NCI-H146 treated with DMSO at 0.1 percent for 48 hours (cell line): ENCODE measurements around the gene C20orf141.
"Not testable (repeated sequence)": the region's sequence is repeated elsewhere in the genome, so short reads cannot be mapped to it uniquely, and the experiment has no call there.

ENCODE experiments used
- DNase-seq: peaks from one replicate; lab custom pipeline; 2025; ENCODE audit not compliant: unreplicated experiment; lab: John Stamatoyannopoulos, UW

The C20orf141 gene

DNA sequence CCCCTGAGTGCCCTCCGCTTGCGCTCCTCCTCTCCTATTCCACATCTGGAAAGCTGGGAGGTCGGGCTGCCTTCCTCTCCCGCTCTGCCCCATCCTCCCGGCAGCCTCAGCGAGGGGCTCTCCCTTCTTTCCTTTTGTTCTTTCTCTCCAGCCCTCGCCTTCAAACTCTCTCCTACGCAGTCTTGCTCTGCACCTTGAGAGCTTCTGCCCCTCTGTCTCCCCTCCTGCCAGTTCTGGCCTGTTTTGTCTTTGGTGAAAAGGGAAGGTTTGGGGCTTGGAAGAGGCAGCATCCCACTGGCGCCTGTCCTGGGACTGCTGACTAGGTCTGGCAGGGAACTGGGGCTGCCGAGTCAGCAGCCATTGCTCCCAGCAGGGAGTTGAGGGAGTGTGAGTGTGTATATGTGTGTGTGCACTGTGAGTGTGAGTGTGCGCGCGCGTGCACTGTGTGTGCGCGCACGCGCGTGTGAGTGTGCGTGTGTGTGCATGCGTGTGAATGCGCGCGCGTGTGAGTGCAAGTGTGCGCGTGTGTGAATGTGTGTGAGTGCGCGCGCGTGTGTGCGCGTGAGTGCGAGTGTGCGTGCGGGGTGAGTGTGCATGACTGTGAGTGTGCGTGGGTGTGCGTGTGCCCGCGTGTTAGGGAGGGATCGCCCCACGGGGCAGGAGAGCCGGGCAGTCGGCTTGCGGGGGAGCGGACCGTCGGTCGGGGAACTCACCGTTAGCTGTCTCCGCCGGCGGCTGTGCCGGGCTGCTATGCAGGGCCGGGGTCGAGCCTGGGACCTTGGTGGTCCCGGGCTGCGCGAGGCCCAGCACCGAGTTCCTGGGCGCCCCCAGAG lies 14.9 kb upstream of the C20orf141 start:
- DNase-seq = no peak

DNA sequence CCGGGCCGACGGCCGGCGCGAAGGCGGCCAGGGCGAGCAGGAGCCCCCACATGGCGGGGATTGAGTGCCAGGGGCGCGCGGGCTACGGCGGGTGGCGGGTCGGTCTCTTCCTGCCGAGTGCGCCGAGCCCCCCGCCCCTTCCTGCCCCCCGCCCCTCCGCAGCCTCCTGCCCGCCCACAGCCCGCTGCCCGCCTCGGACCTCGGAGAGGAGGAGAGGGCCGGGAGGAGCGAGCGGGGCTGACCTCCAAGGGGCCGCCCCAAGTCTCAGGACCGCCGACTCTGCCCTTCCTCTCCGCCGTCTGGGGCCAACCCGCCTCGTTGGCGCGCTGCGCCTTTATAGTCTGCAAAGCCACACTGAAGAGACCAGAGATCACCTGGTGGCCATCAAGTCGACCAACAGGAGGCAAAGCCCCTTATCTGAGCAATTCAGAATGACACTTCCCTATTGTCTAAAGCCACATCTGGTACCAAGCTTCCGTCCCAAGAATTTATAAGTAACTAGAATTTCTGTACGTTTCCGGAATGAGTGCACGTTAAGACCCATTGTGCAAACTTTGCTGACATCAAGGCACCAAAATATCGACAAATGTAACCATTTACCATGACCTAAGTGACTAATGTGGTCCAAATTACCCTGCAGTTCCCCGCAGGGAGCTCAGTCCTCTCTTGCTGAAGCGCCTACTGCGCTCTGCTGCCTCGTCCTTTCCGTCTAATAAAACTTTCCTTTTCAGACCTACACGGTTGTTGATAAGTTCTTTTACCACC lies 14.1 kb upstream of the C20orf141 start, which contains the start of gene CPXM1:
TSS of gene CPXM1 (minus strand) at position 107 of the 765 bp plus-strand sequence. CDS start at position 52, 55 bp downstream.
- DNase-seq = peak; percentile 72

DNA sequence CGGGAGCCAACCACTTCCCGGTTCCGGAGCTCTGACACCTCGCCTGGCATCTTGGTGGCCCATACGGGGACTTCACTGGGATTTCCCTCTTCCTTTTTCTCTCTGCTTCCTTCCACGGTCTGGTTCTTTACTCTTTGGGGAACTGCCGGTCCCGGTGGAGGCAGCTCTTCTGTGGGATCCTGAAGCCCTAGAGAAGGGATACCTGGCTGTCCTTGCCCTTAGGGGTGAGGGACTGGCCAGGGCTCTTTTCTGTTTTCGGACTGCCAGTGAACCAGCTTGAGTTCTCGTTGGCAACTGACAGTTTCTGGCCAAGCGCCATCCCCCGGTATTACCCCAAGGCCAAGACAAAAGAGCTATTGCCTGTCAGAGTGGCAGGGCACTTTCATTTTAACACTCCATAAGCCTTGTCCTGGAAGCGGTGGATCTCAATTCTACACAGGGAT lies 13.5 kb upstream of the C20orf141 start:
- no peak for DNase-seq

DNA sequence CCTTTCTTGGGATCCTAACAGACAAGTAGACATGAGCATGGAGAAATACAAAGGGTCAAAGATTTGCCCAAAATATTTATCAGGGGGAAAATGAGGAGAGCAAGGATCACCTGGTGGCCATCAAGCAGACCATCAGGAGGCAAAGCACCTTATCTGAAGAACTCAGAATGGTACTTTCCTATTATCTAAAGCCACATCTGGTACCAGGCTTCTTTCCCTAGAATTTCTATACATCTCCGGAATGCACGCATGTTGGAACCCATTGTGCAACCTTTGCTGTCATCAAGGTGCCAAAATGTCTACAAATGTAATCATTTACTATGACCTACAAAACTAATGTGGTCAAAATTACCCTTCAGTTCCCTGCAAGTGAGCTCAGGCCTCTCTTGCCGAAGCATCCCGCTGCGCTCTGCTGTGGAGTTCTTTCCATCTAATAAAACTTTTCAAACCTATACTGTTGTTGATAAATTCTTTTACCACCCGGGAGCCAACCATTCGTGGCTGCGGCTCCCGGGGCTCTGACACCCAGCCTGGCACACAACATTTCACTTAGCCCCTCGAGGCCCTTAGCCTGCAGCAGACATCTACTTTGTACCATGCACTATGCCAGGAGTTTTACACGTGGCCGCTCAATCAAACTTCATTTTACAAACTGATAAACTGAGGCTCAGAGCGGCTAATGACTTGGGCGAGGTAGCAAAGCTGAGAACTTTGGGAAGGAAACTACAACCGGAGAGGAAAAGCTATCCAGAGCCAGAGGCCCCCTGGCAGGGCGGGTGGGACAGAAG lies 10.6 kb upstream of the C20orf141 start:
- DNase-seq = no peak

DNA sequence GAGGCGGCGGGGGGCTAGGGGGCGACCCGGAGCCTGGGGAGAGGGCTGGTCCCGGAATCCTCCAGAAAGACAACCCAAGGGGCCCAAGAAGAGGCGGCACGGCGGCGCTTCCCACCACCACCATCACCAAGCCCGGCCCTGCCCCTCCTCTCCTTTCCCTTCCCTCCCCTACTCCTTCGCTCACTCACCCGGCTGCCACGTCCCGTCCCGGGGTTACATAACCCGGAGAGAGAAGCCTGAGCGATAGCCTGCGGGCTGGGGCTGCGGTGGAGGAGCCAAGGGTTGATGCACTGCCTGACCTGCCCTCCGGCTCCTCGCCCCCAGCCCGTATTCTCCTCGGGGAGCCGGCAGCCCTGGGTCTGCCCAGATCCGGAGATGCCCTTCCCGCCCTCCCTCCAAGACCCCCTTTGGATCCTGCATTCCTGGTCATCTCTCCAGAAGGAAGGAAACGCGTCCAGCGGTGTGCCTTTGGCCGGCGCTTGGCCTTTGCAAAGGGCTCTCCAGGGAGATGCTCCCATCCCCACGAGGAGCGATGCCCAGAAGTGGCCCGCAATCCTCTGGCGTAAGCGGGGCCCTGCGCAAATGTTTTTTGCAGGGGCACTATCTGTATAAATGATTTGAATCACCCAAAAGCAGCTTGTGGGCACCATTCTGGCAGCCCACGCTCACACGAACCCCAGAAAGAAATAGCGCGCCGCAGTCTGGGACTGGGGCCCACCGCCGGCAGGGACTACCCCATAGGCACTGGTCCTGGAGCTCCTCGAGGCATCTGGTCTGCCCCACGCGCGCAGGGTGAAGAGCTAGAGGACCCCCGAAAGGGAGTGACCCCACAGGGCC lies 9.7 kb upstream of the C20orf141 start:
- DNase-seq = no peak

DNA sequence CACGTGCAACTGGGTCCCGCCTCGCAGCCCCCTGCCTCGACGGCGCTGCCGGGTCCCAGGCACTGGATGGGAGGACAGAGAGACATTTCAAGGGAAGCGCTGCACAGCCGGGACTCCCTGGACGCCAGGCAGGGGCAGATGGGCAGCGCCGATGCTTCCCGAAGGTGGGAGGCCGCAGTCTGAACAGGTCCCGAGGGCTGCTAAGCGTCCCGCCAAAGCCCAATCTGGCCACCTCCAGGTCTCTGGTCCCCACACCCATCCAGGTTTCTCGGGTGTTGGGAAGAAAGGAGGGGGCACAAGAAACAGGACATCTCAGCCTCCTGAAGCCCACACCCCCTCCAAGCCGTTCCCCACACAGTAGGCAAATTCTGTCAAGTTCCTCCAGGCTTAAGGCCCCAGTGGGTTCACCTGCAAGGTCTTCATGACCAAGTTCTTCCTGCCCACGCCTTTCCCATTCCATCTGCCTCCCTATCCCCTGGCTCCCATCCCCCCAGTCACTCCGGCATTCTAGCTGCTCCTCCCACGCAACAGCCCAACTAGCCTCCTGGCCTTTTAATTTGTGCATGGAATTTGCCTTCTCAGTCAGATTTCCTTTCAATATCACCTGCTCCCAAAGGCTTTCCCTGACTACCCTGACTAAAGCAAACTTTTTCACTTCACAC lies 9.0 kb upstream of the C20orf141 start:
- no peak for DNase-seq

DNA sequence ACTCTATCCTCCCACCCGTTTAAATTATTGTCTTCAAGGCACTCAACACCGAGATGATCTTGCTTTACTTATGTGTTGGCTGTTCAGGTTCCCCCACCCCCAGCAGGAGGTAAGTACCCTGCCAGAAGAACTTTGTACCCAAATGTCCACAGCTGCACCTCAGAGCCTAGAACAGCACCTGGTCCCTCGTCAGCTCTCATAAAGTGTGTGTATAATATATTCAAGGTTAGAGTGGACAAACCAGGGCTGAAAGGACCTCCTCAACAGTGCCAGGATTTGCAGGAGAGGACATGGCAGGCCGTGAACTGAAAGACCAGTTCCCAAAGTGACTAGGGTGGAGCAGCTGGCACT lies 8.5 kb upstream of the C20orf141 start:
- DNase-seq = no peak

DNA sequence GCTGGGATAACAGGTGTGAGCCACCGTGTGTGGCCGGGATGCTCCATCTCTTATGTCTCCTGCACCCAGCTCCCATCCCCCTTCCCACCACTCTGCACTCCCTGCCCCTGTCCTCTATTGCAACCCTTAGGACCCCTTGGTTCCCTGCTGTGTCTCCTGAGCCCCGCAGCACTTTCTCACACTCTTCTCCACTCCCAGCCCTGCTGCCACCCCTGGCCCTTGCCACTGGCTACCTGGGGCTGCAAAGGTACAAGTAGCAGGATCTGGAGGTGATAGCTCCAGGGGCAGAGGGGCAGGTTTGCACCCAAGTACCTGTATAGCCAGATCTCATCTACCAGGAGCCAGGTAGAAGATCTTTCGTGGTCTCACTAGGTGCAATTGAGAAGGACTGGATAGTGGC lies 7.8 kb upstream of the C20orf141 start:
- DNase-seq = no peak

DNA sequence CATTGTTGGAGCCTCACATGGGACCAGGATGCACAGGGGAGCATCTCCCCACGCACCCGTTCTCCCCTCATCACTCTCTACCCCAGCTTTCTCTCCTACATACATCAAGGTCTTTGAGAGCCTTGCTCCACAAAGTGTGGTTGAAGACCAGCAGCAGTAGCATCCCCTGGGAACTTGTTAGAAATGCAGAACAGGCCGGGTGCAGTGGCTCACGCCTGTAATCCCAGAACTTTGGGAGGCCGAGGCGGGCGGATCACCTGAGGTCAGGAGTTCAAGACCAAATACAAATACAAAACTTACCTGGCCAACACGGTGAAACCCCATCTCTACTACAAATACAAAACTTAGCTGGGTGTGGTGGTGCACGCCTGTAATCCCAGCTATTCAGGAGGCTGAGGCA lies 6.9 kb upstream of the C20orf141 start:
- DNase-seq = not testable (repeated sequence)

DNA sequence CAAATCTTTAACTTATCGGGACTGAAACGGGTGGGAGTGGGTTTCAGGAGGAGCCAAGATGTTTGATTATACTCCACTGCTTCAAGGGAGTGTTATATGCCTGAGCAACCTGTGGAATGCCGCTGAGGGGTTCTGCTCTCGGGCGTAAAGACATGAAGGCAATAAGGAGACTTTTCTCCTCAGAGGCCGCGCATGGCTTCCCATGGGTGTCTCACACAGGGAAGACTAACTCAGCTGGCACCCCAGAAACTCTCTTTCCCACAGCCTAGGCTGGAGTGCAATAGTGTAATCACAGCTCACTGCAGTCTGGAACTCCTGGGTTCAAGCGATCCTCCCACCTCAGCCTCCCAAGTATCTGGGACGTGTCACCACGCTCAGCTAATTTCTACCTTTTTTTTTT lies 5.1 kb upstream of the C20orf141 start:
- no peak for DNase-seq

DNA sequence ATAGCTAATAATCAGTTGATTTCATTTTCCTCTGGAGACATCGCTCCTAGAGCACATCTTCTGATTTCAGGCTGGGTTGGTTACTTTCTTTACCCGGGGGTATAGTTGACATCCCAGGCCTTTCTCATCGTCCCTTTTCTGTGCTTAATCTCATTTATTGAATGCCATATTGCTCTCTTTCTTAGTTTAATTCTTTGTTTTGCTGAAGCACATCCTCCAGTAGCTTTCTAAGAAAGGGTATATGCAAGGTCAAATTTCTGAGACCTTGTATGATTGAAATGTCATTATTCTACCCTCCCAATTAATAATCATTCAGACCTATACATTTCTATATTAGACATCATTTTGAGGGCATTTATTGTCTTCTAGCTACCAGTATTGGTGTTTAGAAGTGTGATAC lies 2.6 kb upstream of the C20orf141 start:
- no peak for DNase-seq

DNA sequence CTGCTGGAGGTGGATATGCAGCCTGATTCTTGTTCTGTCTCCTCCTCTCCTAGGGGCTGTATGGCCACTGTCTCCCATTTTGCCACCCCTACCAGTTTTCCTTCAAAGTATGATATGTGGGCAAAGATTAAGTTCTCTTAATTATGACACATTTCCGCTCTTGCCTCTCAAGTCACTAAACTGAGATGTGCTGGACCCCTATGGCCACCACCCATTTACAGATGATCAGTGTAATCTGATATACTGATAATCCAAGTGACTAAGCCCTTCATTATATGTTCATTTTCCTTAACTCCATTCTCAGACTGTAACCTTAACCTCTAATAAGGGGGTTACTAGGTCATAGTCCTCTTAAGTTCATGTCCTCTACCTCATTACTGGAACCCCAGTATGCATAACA lies 711 bp upstream of the C20orf141 start:
- DNase-seq = no peak

DNA sequence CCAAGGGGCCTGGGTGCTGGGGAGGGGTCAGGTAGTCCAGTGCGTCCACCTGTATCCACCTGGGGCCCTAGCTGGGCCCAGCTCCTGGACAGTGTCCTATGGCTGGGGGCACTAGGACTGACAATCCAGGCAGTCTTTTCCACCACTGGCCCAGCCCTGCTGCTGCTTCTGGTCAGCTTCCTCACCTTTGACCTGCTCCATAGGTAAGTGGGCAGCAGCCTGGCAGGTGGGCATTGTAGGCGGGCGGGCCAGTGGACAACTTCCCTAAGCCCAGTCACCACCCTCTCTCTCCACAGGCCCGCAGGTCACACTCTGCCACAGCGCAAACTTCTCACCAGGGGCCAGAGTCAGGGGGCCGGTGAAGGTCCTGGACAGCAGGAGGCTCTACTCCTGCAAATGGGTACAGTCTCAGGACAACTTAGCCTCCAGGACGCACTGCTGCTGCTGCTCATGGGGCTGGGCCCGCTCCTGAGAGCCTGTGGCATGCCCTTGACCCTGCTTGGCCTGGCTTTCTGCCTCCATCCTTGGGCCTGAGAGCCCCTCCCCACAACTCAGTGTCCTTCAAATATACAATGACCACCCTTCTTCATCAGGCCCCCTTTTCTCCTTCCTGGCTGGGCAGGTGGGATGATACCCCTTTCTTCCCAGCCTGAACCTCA lies 584 bp downstream of the C20orf141 start:
- DNase-seq = no peak

DNA sequence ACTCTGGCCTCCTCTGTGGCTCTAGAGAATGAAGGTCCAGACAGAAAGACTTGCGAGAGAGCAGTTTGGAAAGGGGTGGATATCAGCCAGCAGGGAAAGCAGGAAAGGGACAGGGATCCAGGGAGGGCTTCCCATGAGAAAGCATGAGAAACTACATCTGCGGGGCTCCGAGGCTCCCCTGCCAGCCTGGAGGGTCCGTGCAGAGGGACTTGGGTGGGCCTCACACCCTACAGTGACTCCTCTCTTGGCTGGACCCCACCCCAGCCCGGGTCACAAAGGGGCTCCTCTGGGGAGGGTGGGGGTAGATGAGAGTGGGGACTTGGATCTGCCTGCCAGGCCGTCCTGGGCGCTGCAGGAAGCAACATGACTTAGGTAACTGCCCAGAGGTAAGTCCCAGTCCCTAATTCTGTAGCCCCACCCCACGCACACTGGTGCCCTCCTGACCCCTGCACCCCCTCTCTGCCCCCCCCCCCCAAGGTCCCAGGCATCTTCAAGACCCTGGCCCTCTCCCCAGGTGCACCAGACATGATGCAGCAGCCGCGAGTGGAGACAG lies 1.3 kb downstream of the C20orf141 start, which contains the start of gene TMEM239:
TSS of gene TMEM239 (plus strand) at position 335 of the 553 bp plus-strand sequence. CDS start at position 526, 191 bp downstream.
- DNase-seq = no peak

DNA sequence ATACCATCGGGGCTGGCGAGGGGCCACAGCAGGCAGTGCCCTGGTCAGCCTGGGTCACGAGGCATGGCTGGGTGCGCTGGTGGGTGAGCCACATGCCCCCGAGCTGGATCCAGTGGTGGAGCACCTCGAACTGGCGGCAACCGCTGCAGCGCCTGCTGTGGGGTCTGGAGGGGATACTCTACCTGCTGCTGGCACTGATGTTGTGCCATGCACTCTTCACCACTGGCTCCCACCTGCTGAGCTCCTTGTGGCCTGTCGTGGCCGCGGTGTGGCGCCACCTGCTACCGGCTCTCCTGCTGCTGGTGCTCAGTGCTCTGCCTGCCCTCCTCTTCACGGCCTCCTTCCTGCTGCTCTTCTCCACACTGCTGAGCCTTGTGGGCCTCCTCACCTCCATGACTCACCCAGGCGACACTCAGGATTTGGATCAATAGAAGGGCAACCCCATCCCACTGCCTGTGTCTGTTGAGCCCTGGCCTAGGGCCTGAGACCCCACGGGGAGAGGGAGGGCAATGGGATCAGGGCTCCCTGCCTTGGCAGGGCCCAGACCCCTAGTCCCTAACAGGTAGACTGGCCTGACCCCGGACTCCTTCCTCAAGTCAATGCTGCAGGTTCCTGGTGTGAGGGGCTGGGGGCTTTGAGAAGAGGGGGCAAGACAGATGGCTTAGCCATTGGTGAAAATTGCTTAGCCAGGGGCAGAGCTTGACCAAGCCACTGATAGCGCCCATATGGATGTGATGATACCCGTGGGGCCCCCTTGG lies 2.0 kb downstream of the C20orf141 start:
- DNase-seq = no peak

DNA sequence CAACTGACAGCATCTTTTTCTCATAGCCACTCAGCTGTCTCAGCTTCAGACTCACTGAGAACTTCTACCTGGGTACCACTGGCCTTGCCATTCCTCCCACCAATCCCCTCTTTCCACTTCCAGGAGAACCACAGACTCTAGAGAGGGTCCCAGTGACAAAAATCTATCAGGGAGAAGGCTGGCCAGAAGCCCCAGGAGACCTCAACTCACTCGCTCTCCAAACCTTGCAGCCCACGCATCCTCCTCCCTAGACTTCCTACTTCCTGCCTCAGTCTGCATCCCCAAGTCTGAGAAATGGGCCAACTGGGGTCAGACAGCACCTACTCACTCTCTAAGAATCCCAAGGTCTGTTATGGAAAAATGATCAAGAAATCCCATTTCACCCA lies 2.5 kb downstream of the C20orf141 start:
- no peak for DNase-seq

DNA sequence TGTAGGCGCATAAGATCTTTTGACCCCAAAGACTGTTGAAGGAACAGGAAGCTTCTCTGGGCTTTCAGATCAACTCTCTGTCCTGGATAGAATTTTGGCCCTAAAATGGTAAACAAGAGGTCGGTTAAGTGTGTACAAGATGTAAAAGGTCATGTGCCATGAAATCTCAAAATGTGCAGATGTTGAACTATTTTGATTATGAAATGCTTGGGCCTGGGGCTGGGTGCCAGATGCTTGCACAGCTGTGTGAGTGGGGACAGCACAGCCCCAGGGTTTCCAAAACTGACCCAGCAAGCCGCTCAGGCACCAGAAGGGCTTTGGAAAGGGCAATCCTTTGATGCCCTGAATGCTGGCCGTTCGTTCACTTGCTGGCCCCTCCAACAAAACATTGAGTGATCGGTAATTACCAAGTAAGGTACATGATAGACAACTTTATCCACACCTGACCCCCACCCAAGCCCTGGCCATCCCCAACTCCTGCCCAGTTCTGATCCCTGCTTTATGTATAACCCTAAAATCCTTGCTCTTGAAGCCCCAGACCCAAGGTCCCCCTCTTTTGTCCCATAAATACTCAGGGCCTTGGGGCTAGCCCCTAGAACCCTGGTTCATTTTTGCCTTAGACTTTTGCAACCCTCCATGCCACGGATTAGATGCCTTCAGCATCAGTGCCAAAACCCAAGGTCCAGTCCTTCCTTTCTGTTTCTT lies 3.3 kb downstream of the C20orf141 start:
- no peak for DNase-seq
